Right atrium auricular region (tissue), 2 donors: ENCODE measurements around the gene PTPRO. TPM values are rescaled to one million over a fixed set of nuclear protein-coding genes. Genes with fewer than 3 reads are reported as not detected.
"Not testable (repeated sequence)": the region's sequence is repeated elsewhere in the genome, so short reads cannot be mapped to it uniquely, and the experiment has no call there.

Experiments
- DNase-seq: peaks from one replicate; pipeline ENCODE4 v3.0.0-alpha.2; 2019; ENCODE audit warnings: low spot score
- H3K27ac ChIP-seq, 2 donors: fragments of 200-600 bp; sonication (generic); 1 replicate in 1 of 2; 2 replicates in 1 of 2; pipeline ENCODE4 v1.5.1; 2016 to 2019
- H3K27me3 ChIP-seq, 2 donors: fragments of 200-600 bp; sonication (generic); one replicate each; pipeline versions ENCODE4 v1.5.1 to v1.6.0; 2017 to 2019
- H3K36me3 ChIP-seq: fragments of 200-600 bp; sonication (generic); one replicate; pipeline ENCODE4 v1.5.1; 2016
- H3K4me1 ChIP-seq, 2 donors: fragments of 200-600 bp; sonication (generic); one replicate each; pipeline versions ENCODE4 v1.5.1 to v1.6.0; 2017 to 2019
- H3K4me3 ChIP-seq, 2 donors: fragments of 200-600 bp; sonication (generic); 1 replicate in 1 of 2; 2 replicates in 1 of 2; pipeline ENCODE4 v1.5.1; 2017 to 2019; ENCODE audit warnings: mild to moderate bottlenecking in 1 of 2, moderate library complexity in 1 of 2
- H3K9me3 ChIP-seq, 2 donors: fragments of 200-600 bp; sonication (generic); one replicate each; pipeline ENCODE4 v1.5.1; 2019
- total RNA-seq, 2 donors: library from RNA; depleted of rRNA; stranded (reverse); fragments of >200 nt; gene quantifications; one replicate each; pipeline ENCODE4 v1.1.0, GENCODE V29; 2016
- TF ChIP-seq, protein P1 (sequence below), 2 donors: fragments of 200-600 bp; sonication (generic); IDR thresholded peaks; one replicate each; pipeline ENCODE4 v1.5.1; 2019; ENCODE audit warnings: antibody characterized with exemption in 2 of 2

The PTPRO gene
- total RNA-seq, 2 donors from 2014 or later, result 0.30 to 2.9 TPM

DNA sequence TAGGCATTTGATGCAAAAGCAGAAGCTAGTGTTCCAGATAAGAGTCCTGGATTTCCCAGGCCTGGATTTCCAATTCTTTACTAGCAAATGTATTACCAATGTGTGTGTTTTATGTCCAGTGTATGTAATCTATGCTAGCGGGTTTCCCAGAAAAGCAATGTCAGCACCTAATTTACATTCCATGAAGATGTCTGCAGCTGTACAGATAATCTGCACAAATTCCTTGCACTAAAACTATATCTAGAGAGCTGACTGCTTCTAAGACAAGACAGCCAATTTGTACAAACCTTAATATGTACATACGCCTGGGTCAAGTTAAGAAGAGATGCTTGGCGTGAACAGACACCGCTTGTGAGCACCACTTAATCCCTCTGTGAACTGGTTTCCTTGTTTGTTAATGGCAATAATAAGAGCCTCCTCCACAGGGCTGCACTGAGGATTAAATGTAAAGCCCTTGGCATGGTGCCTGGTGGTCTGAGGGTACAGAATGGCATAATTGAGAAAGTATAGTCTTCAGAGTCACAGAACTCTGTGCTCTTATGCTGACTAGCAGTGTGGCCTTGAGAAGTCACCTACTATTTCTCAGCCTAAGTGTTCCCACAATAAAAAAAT is 281.3 kb downstream of the PTPRO start:
- TF ChIP-seq, protein P1, sequence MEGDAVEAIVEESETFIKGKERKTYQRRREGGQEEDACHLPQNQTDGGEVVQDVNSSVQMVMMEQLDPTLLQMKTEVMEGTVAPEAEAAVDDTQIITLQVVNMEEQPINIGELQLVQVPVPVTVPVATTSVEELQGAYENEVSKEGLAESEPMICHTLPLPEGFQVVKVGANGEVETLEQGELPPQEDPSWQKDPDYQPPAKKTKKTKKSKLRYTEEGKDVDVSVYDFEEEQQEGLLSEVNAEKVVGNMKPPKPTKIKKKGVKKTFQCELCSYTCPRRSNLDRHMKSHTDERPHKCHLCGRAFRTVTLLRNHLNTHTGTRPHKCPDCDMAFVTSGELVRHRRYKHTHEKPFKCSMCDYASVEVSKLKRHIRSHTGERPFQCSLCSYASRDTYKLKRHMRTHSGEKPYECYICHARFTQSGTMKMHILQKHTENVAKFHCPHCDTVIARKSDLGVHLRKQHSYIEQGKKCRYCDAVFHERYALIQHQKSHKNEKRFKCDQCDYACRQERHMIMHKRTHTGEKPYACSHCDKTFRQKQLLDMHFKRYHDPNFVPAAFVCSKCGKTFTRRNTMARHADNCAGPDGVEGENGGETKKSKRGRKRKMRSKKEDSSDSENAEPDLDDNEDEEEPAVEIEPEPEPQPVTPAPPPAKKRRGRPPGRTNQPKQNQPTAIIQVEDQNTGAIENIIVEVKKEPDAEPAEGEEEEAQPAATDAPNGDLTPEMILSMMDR (IDR thresholded peaks at IDR 0.05), result no peak
- no peak overlapping the region for H3K27ac ChIP-seq
- no peaks in the 10 kb centered on the region for H3K27me3 ChIP-seq
- no peak overlapping the region for H3K4me3 ChIP-seq
- no peaks in the 10 kb centered on the region for H3K9me3 ChIP-seq
- peaks cover 0 to 14% of the 10 kb centered on the region in 2 donors for H3K4me1 ChIP-seq
- H3K36me3 ChIP-seq, result no peaks in the 10 kb centered on the region
- DNase-seq, result no peak

DNA sequence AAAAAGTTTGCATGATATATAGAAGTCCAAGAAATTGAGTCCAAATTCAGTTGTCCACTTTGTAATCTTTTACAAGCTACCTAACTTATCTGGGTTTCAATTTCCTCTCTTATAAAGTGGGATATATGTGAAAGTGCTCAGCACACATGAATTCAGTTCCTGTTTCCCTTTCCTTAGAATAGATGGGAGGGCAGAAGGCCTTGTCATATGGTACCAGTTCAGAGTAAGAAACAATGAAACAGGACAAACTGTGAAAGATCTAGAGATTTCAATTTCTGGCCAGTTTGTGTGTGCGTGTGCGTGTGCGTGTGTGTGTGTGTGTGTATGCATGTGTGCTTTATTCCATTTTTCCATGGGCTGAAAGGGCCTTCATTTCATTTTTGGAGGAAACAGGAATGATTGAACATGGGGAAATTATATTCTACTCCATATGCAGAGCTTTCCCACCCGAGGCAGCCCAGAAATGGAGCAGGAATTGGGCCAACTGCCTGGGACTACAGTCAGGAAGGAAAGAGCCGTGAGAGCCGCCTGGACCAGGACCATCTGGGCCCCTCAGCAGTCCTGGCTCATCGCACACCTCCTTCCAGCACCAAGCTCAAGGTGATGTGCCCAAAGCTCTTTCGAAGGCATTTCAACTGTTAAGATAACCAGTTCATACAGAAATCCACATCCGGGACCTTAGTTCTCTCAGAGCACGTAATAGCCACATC is 283.7 kb downstream of the PTPRO start:
- Histone ChIP-seq H3K27me3 (no peaks in the 10 kb centered on the region), H3K4me1 (no peaks in the 10 kb centered on the region), H3K27ac (no peak overlapping the region), H3K36me3 (no peaks in the 10 kb centered on the region), H3K4me3 (no peak overlapping the region), H3K9me3 (no peaks in the 10 kb centered on the region)
- no peak for DNase-seq
- TF ChIP-seq, protein P1 (IDR thresholded peaks at IDR 0.05), result no peak

DNA sequence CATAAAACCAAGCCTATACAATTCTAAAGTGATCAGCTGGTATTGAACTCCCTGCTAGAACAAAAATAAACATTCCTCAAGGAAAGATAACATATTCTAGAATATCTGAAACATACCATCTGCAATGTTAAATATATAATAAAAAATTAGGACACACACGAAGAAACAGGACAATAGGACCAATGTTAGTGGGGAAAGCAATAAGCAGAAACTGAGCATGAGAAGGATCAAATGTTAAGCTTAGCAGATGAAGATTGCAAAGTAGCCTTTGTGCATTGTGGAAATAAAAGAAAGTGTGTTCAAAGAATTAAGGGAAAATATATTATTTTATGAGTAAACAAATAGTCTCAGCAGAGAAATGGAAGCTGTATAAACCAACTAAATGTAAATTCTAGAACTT is 286.1 kb downstream of the PTPRO start:
- Histone ChIP-seq H3K4me3 (no peak overlapping the region), H3K4me1 (no peaks in the 10 kb centered on the region), H3K9me3 (peaks cover under 1 to 12% of the 10 kb centered on the region in 2 donors), H3K27ac (no peak overlapping the region), H3K36me3 (no peaks in the 10 kb centered on the region), H3K27me3 (no peaks in the 10 kb centered on the region)
- TF ChIP-seq, protein P1 (IDR thresholded peaks at IDR 0.05), result no peak
- DNase-seq, result no peak

DNA sequence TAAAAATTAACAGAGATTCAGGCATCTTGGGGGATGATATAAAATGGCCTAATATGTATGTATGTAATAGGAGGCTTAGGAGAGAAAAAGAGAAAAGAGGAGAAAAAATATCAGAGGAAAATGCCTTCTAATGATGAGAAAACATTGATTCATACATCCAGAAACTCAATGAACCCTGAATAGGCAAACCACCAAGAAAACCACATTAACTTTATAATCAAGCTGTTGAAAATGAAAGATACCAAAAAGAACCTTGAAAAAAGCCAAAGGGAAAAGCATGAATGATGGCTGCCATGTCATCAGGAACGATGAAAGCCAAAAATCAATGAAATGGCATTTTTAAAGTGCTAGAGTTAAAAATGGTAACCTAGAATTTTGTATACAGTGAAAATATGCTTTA is 286.6 kb downstream of the PTPRO start:
- H3K27ac ChIP-seq, result no peak overlapping the region
- H3K4me3 ChIP-seq, result no peak overlapping the region
- peaks cover 5 to 16% of the 10 kb centered on the region in 2 donors for H3K9me3 ChIP-seq
- no peak for DNase-seq
- H3K4me1 ChIP-seq, result no peaks in the 10 kb centered on the region
- no peaks in the 10 kb centered on the region for H3K36me3 ChIP-seq
- H3K27me3 ChIP-seq, result no peaks in the 10 kb centered on the region
- TF ChIP-seq, protein P1 (IDR thresholded peaks at IDR 0.05), result no peak

DNA sequence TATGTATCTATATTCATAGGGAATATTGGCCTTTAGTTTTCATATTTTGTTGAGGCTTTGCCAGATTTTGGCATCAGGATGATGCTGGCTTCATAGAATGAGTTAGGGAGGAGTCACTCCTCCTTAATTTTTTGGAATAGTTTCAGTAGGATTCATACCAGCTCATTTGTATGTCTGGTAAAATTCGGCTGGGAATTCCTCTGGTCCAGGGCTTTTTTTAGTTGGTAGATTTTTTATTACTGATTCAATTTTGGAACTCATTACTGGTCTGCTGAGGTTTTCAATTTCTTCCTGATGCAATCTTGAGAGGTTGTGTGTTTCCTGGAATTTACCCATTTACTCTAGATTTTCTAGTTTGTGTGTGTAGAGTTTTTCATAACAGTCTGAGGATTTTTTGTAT is 291.7 kb downstream of the PTPRO start:
- DNase-seq, result no peak
- H3K4me3 ChIP-seq, result no peak overlapping the region

DNA sequence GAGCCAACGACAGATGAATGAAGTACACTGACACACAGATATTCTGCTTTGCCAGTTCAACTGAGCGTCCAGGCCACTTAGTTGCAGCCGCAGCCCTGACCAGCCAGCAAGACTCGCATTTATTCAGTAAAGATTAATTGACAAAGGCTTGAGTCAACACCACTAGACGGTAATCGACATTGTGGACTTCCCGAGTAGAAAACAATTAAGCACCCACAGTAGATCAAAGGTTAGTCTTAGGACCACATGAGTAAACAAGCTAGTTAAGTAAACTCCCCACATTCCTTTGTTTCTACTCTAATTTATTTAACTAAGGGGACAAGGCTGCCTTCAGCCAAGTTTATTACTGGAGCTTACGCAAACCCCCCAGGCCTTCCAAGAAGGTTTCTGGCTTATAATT is 294.2 kb downstream of the PTPRO start:
- not testable (repeated sequence) for H3K4me3 ChIP-seq, DNase-seq, H3K27ac ChIP-seq, H3K27me3 ChIP-seq, H3K36me3 ChIP-seq, H3K4me1 ChIP-seq
- peaks cover 5 to 22% of the 10 kb centered on the region in 2 donors for H3K9me3 ChIP-seq

More for the DNA sequence above, 291.7 kb downstream of the PTPRO start:
- no peaks in the 10 kb centered on the region for H3K27me3 ChIP-seq
- TF ChIP-seq, protein P1 (IDR thresholded peaks at IDR 0.05), result no peak
- no peaks in the 10 kb centered on the region for H3K36me3 ChIP-seq
- no peaks in the 10 kb centered on the region for H3K4me1 ChIP-seq
- H3K9me3 ChIP-seq, result peaks cover 5 to 22% of the 10 kb centered on the region in 2 donors
- H3K27ac ChIP-seq, result no peak overlapping the region
